ENCODE measurements around the gene GRID1.

Gene GRID1

GRCh38 chr10:86168256-86168655, 198.3 kb downstream of the GRID1 start:
- DNase-seq (ENCODE audit: low read depth): no peak

- no peak for DNase-seq (ENCODE audit: low read depth)
Measured at GRCh38 chr10:86167762-86168128, 198.8 kb downstream of the GRID1 start.

GRCh38 chr10:86167121-86167761, 199.4 kb downstream of the GRID1 start:
- DNase-seq (ENCODE audit: low read depth): no peak

- DNase-seq (ENCODE audit: low read depth): no peak
Measured at GRCh38 chr10:86165666-86166065, 200.9 kb downstream of the GRID1 start.

GRCh38 chr10:86164960-86165630, 201.5 kb downstream of the GRID1 start:
- DNase-seq (ENCODE audit: low read depth): no peak

- DNase-seq (ENCODE audit: low read depth): no peak
Measured at GRCh38 chr10:86164174-86164774, 202.3 kb downstream of the GRID1 start.

- no peak for DNase-seq (ENCODE audit: low read depth)
Measured at GRCh38 chr10:86163522-86164173, 202.9 kb downstream of the GRID1 start.

GRCh38 chr10:86162696-86163400, 203.7 kb downstream of the GRID1 start:
- DNase-seq (ENCODE audit: low read depth): no peak

- no peak for DNase-seq (ENCODE audit: low read depth)
Measured at GRCh38 chr10:86162036-86162435, 204.6 kb downstream of the GRID1 start.

- DNase-seq (ENCODE audit: low read depth): no peak
Measured at GRCh38 chr10:86160890-86161585, 205.6 kb downstream of the GRID1 start.

GRCh38 chr10:86159797-86160196, 206.8 kb downstream of the GRID1 start:
- DNase-seq (ENCODE audit: low read depth): no peak

GRCh38 chr10:86155054-86155921, 211.3 kb downstream of the GRID1 start:
- DNase-seq (ENCODE audit: low read depth): no peak

- no peak for DNase-seq (ENCODE audit: low read depth)
Measured at GRCh38 chr10:86153751-86154150, 212.8 kb downstream of the GRID1 start.

GRCh38 chr10:86152911-86153310, 213.7 kb downstream of the GRID1 start:
- no peak for DNase-seq (ENCODE audit: low read depth)

- DNase-seq (ENCODE audit: low read depth): no peak
Measured at GRCh38 chr10:86152354-86152753, 214.2 kb downstream of the GRID1 start.

- DNase-seq (ENCODE audit: low read depth): no peak
Measured at GRCh38 chr10:86151613-86152012, 215.0 kb downstream of the GRID1 start.

- DNase-seq (ENCODE audit: low read depth): no peak
Measured at GRCh38 chr10:86149257-86149656, 217.3 kb downstream of the GRID1 start.

- no peak for DNase-seq (ENCODE audit: low read depth)
Measured at GRCh38 chr10:86148117-86148516, 218.5 kb downstream of the GRID1 start.

- DNase-seq (ENCODE audit: low read depth): no peak
Measured at GRCh38 chr10:86144301-86144700, 222.3 kb downstream of the GRID1 start.

- no peak for DNase-seq (ENCODE audit: low read depth)
Measured at GRCh38 chr10:86141896-86142295, 224.7 kb downstream of the GRID1 start.
